Neural cell (in vitro differentiated cells): Measurements from ENCODE around the gene SRD5A2.

Experiments used
- CTCF ChIP-seq: fragments of 450-650 bp; IDR thresholded peaks from 2 replicates; pipeline ENCODE4 v1.5.1; 2014; ENCODE audit warnings: antibody characterized with exemption, mild to moderate bottlenecking, moderate library complexity; ENCODE audit not compliant: poor library complexity, severe bottlenecking
- EZH2 ChIP-seq: fragments of 200-600, 300-800 bp; shearing (Covaris generic), sonication (generic); IDR thresholded peaks from 2 replicates; pipeline ENCODE4 v1.6.1; 2014; ENCODE audit warnings: antibody characterized with exemption, low read length, borderline replicate concordance, mild to moderate bottlenecking; ENCODE audit not compliant: insufficient read depth, poor library complexity, severe bottlenecking

GRCh38 chr2:31553362-31553761, 27.4 kb downstream of the SRD5A2 start:
- TF ChIP-seq CTCF, result no peak
- TF ChIP-seq EZH2, result no peak
